Keratinocyte (primary cell): ENCODE measurements around the gene PDCD11.

Experiments used
- EZH2 ChIP-seq: IDR thresholded peaks from one replicate; pipeline ENCODE4 v1.6.1; 2012; ENCODE audit warnings: inconsistent platforms, mild to moderate bottlenecking, low read length, moderate library complexity
- TF ChIP-seq, protein P1 (sequence below), 3 experiments: IDR thresholded peaks in 1 of 3; conservative IDR thresholded peaks in 1 of 3; optimal IDR thresholded peaks in 1 of 3; 2 replicates in 2 of 3; 3 replicates in 1 of 3; pipeline versions ENCODE3 to v1.5.1; 2011; ENCODE audit warnings: low read length in 3 of 3, mild to moderate bottlenecking in 3 of 3, moderate library complexity in 2 of 3, control low read depth in 1 of 3, inconsistent platforms in 1 of 3; ENCODE audit not compliant: insufficient read depth in 2 of 3; ENCODE audit errors: extremely low read depth in 1 of 3

DNA sequence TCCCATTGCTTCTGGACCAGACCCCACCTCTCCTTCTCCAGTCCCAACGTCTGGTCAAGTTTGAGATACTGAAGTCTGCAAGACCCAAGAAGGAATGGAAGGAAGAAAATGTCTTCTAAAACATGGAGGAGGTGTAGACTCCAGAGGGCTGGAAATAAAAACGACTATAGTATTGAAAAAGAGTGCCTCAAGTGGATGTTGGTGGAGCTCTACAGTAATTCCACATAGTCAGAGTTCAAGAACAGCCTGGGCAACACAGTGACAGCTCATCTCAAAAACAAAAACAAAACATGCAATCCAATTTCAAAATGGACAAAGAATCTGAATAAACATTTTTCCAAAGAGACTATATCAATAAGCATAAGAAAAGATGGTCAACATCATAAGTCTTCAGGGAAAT lies 43.1 kb upstream of the PDCD11 start:
- no peak for TF ChIP-seq EZH2
- TF ChIP-seq, protein P1, sequence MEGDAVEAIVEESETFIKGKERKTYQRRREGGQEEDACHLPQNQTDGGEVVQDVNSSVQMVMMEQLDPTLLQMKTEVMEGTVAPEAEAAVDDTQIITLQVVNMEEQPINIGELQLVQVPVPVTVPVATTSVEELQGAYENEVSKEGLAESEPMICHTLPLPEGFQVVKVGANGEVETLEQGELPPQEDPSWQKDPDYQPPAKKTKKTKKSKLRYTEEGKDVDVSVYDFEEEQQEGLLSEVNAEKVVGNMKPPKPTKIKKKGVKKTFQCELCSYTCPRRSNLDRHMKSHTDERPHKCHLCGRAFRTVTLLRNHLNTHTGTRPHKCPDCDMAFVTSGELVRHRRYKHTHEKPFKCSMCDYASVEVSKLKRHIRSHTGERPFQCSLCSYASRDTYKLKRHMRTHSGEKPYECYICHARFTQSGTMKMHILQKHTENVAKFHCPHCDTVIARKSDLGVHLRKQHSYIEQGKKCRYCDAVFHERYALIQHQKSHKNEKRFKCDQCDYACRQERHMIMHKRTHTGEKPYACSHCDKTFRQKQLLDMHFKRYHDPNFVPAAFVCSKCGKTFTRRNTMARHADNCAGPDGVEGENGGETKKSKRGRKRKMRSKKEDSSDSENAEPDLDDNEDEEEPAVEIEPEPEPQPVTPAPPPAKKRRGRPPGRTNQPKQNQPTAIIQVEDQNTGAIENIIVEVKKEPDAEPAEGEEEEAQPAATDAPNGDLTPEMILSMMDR (optimal IDR thresholded peaks at IDR 0.05 in 1 of 3, IDR thresholded peaks at IDR 0.05 in 1 of 3, conservative IDR thresholded peaks at IDR 0.05 in 1 of 3; ENCODE audit: extremely low read depth in 1 of 3, insufficient read depth in 2 of 3, low read length in 3 of 3), result no peak
